NOMO-1 treated with dmso at 0.1 percent for 144 hours (cell line): ENCODE results near the gene HNRNPR.

Experiments
- DNase-seq: peaks from one replicate; lab custom pipeline; 2025; ENCODE audit not compliant: unreplicated experiment; lab: John Stamatoyannopoulos, UW

Gene HNRNPR

GRCh38 chr1:23369335-23370013 is 25.4 kb upstream of the HNRNPR start, which contains the start of gene ZNF436:
TSS of gene ZNF436 (minus strand) at chr1:23369836. CDS start at chr1:23368005, 1,831 bp downstream.
- no peak for DNase-seq

DNA sequence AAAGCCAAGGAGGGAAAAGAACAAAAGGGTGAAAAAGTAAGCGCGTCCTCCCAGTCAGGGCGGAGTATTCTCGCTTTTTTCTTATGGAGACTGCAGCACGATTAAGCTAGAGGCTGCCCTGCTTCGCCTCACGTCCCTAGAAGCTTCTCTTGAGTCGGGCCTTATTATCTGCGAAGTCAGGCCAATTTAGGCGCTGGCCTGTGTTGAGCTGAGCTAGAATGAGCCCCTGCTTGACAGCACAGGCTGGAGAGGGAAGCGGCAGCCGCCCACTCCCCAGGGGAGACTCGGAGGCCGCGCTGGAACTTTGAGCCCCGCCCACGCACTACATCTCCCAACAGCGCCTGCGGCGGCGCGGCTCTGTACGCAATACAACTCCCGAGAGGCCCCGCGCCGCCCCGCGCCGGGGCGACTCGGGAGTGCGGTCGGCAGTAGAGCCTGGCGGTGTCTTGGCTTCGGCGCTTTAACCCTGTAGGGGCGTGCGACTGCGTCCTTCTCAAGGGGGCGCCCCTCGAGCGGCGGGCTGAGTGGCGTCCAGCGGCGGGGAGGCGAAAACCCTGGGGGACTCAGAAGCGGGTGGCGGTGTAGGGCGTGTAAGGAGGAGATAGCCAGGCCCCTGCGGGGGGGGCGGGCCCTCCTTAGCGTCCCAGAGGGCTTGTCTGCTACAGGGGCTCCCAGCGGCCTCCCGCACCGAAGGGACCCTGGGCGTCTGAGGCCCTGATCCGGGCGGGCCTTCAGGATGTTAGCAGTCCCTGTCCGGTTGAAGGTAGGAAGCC is 24.7 kb upstream of the HNRNPR start:
- peak; percentile 82 for DNase-seq

DNA sequence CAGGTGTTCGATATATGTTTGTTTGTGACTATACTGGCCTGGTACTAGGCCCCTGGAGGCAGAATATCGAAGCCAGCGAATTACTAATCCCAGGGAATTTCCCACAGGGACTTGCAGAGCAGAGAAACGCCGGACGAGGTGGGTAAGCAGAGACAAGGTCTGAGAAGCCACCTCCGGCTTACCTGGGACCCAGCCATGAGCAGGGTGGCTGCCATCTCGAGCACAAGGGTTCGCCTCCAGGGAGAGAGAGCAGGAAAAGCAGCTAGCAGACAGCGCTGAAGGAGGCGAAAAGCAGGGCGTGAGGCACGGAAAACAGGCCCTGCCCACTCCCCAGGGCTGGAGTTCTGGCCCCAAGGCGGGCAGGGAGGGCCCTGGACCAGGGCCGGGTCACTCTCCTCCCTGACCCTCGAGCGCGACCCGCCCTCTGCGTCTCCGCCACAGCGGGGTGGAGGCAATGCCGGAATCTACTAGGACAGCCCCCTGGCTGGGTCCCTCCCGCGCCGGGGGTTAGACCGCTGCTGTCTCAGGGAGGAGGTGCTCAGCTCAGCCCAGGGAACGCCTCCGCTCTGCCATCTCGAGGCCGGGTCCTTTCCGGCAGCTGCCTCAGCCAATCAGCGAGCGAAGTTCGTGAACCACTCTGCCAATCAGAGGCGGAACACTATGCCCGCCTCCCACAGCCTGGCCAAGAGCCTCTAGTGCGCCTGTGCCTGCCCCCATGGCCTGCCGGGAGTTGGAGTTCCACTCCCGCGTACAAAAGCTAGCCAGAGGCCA is 23.9 kb upstream of the HNRNPR start:
- DNase-seq, result peak; percentile 99

GRCh38 chr1:23367451-23367790 is 23.3 kb upstream of the HNRNPR start:
- DNase-seq, result no peak

- DNase-seq, result no peak
These were observed 22.5 kb upstream of the HNRNPR start for GRCh38 chr1:23366598-23366997.

GRCh38 chr1:23366146-23366545 is 22.1 kb upstream of the HNRNPR start:
- DNase-seq, result no peak

DNA sequence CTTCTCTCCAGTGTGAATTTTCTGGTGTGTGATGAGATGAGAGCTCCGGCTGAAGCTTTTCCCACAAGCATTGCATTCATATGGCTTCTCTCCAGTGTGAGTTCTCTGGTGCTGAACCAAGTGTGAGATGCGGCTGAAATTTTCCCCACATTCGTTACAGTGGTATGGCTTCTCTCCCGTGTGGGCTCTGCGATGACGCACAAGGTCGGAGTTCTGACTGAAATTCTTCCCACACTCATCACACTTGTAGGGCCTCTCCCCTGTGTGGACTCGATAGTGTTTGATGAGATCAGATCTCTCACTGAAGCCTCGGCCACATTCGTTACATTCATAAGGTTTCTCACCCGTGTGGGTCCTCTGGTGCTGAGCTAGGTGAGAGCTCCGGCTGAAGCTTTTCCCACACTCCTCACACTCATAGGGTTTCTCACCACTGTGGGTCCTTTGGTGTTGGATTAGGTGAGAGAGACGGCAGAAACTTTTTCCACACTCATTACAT is 18.2 kb upstream of the HNRNPR start:
- no peak for DNase-seq

DNA sequence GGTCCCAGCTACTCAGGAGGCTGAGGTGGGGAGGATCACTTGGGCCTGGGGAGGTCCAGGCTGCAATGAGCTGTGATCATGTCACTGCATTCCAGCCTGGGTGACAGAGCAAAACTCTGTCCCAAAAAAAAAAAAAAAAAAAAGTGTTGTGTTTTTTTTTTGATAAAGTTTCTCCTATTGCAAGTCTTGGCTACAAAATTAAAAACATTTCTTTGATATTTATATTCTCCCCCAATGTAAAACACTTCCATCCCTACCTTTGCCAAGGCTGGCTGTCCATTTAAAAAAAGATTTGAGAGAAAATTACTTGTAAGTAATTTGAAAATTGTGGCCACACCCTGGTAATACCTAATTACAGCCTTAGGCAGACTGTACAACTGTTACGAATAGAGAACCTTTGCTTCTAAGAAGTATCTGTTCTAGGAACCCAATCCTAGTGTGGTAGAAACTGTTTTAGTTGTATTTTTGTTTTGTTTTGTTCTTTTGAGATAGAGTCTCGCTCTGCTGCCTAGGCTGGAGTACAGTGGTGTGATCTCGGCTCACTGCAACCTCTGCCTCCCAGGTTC is 14.3 kb upstream of the HNRNPR start:
- no peak for DNase-seq

GRCh38 chr1:23357138-23357908 is 13.2 kb upstream of the HNRNPR start:
- no peak for DNase-seq

DNA sequence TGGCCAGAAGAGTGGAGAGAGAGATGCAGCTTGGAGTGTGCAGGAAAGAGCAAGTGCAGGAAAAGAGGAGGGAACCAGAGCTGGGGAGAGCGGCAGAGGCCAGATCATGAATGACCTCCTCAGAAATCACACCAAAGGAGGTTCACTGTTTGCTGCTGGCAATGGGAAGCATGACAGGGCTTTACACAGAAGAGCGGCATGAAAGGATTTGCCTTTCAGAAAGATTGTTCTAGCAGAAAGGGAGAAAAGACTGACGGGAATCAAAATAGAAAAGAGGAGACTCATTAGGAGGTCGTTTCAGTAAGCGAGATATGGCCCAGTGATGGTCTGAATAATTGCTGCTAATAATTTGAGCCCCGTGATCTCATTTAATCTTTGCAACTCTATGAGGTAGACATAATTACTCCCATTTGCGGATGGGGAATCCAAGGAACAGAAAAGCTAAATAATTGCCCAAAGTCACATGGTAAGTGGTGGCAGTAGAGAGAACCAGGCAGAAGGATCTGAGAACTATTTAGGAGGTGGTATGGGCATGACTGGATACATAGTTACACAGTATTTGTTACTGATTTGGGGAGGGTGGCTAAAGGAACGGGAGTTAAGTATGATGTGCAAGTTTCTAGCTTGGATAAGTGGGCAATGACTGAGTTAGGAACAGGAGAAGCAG is 12.5 kb upstream of the HNRNPR start:
- DNase-seq, result no peak

- no peak for DNase-seq
These were observed 10.2 kb upstream of the HNRNPR start for GRCh38 chr1:23354245-23354644.

- no peak for DNase-seq
These were observed 8.1 kb upstream of the HNRNPR start for GRCh38 chr1:23352096-23352695.

DNA sequence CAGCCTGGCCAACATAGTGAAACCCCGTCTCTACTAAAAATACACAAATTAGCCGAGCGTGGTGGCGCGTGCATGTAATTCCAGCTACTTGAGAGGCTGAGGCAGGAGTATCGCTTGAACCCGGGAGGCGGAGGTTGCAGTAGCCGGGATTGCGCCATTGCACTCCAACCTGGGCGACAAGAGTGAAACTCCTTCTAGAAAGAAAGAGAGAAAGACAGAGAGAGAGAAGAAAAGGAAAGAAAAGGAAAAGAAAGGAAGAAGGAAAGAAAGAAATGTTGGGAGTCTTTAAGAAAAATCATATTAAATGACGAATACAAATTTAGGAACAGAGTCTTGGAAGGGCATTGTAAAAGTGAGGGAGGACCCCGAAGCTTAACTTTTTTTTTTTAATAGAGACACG is 1.8 kb upstream of the HNRNPR start:
- no peak for DNase-seq

DNA sequence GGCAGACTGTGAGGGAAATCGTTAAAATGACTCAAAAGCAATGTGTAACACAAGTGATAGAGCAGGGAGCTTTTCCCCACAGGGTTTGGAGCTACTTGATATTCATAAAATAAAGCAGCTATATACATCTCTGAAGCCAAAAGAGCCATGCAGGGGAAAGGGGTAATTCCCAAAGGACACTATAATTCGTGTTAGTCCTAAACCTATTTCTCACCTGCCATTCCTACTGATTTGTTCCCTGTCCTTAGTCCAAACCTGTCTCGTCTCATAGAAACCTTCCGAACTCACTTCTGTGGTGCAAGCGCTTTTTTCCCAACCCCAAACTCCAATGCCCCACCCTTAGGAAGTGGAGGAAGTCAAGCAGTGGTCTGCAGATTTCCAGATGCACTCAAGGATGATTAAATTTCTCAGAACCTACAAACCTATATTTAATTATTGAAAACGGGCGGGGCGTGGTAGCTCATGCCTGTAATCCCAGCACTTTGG is 946 bp upstream of the HNRNPR start:
- DNase-seq, result no peak

DNA sequence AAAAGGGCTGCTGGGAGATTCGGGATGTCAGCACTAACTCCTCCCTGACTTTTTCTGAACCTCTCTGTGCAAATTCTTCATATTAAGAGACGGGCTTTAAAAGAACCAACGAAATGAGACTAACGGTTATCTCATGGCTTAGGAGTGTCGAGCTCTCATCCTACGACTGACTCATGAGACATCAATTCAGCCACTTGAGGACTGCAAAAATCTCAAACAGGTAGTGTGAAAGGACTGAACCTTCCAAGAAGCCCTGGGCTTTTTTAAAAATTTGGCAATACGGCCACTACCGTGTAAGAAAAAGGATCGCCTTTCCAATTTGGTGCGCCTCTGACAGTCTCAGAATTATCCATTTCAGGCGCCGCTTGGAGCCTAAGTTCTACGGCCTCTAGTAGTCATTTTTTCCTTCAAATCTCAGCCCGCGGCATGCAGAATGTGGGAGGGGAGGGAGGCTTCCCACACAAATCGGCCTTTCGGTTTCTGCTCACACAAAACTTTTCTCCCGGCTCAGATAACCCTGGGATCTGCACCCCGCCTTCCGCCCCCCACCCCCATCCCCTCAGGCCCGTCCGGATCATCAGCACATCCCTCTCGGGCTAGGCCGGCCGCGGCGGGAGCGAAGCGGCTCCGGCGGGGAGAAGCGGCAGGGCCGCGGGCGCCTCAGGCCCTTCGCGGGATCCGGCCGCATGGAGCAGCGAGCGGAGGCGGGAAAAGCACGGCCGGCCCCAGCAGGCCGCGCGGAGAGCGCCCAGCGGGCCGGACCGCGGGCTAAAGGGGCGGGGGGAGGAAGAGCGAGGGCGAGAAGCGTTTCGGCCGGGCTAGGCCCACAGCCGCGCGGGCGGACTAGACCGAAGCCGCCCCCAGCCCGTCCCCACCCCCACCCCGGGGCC is 618 bp downstream of the HNRNPR start:
- no peak for DNase-seq

DNA sequence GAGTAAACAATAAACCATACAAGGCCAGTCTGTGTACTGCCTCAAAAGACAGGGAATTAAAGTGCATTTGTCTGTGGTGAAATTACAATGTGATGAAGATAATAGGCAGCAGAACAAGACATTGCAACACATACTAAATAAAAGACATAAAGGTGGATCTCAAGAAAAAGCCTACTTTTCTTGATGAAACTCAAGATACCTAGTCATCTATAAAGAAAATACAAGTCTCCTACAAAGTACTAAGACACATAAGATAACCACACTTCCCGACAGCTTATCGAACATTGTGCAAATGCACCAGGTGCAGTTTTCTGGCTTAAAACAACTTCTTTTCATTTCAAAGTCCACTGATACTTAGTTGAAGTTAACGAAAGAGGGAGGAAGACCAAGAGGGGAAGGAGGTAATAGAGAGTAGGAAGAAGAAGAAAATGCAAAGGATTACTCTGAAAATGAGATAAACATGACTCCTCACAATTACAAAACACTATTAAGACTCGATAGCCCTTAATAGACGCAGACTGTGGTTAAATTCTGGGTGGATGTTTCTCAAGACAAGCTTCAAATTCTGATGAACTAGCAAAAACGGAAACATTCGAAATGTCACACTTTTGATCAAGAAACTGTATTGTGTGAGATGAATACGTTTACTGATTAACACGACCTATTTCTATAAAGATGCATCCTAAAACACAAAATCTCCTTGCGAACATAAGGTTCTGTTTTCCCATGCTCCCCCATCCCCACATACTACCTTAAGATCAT is 2.0 kb downstream of the HNRNPR start:
- no peak for DNase-seq

GRCh38 chr1:23339632-23340031 is 4.5 kb downstream of the HNRNPR start:
- DNase-seq, result no peak

- no peak for DNase-seq
These were observed 6.2 kb downstream of the HNRNPR start for GRCh38 chr1:23337869-23338268.
